GM12891 (cell line): ENCODE measurements around the gene PPFIA2.

Experiments
- DNase-seq: peaks from one replicate; pipeline ENCODE4 v3.0.0; 2011; ENCODE audit warnings: low spot score; ENCODE audit not compliant: insufficient read length
- FAIRE-seq: peaks from 2 replicates; lab custom pipeline; 2011; peaks lifted over from hg19 to GRCh38; lab: Jason Lieb, UNC
- PAX5 ChIP-seq: IDR thresholded peaks from 2 replicates; pipeline ENCODE4 v1.6.1; 2011; ENCODE audit warnings: low read length, moderate library complexity, mild to moderate bottlenecking; ENCODE audit not compliant: insufficient read depth, severe bottlenecking
- POLR2A ChIP-seq: IDR thresholded peaks from 2 replicates; pipeline ENCODE4 v1.6.1; 2011; ENCODE audit warnings: low read depth, low read length, control low read depth
- POLR2AphosphoS5 ChIP-seq: IDR thresholded peaks from 2 replicates; pipeline ENCODE4 v1.6.1; 2011; ENCODE audit warnings: low read depth, low read length, control low read depth
- POU2F2 ChIP-seq: IDR thresholded peaks from 2 replicates; pipeline ENCODE4 v1.6.1; 2011; ENCODE audit warnings: low read depth, mild to moderate bottlenecking, control low read depth, low read length, moderate library complexity
- SPI1 ChIP-seq: IDR thresholded peaks from 2 replicates; pipeline ENCODE4 v1.6.1; 2011; ENCODE audit warnings: low read depth, low read length, control low read depth
- TAF1 ChIP-seq: IDR thresholded peaks from 2 replicates; pipeline ENCODE4 v1.6.1; 2011; ENCODE audit warnings: low read depth, low read length, control low read depth

PPFIA2 gene

GRCh38 chr12:81209012-81209411, 550.1 kb downstream of the PPFIA2 start:
- TF ChIP-seq TAF1 = no peak
- TF ChIP-seq POLR2A = no peak
- no peak for TF ChIP-seq PAX5
- no peak for TF ChIP-seq POLR2AphosphoS5
- TF ChIP-seq SPI1 = no peak
- no peak for TF ChIP-seq POU2F2
- FAIRE-seq (no peak), DNase-seq (no peak)

- TF ChIP-seq SPI1 = no peak
- TF ChIP-seq POLR2AphosphoS5 = no peak
- no peak for TF ChIP-seq TAF1
- TF ChIP-seq POLR2A = no peak
- no peak for TF ChIP-seq PAX5
- no peak for TF ChIP-seq POU2F2
- no peak for FAIRE-seq
- DNase-seq = no peak
These were observed 550.8 kb downstream of the PPFIA2 start for GRCh38 chr12:81208187-81208911.
